Heart right ventricle (tissue), 16 donors: ENCODE results near the gene LIPG. TPM values are rescaled to one million over a fixed set of nuclear protein-coding genes. Genes with fewer than 3 reads are reported as not detected.

Source experiments
- ATAC-seq, 8 donors: fragments of 200-7000 bp; cut with Tn5 transposase; one replicate each; pipeline ENCODE4 v1.9.1; 2020; ENCODE audit warnings: mild to moderate bottlenecking in 8 of 8, moderate library complexity in 8 of 8, moderate number of reproducible peaks in 1 of 8
- DNase-seq, 2 donors: peaks; one replicate each; pipeline ENCODE4 v3.0.0-alpha.2; 2020
- H3K27ac ChIP-seq, 10 donors: fragments of 200-600 bp; sonication (generic) in 2 of 10; one replicate each; pipeline versions ENCODE4 v1.5.0 to v1.8.0; 2020 to 2022; ENCODE audit warnings: mild to moderate bottlenecking in 3 of 10
- H3K27me3 ChIP-seq, 7 donors: fragments of 200-600 bp; one replicate each; pipeline ENCODE4 v1.8.0; 2021 to 2022; ENCODE audit warnings: mild to moderate bottlenecking in 2 of 7
- H3K36me3 ChIP-seq, 9 donors: fragments of 200-600 bp; sonication (generic) in 1 of 9; one replicate each; pipeline versions ENCODE4 v1.5.0 to v1.8.0; 2020 to 2022; ENCODE audit warnings: mild to moderate bottlenecking in 2 of 9
- H3K4me1 ChIP-seq, 9 donors: fragments of 200-600 bp; sonication (generic) in 1 of 9; one replicate each; pipeline versions ENCODE4 v1.5.0 to v1.8.0; 2020 to 2022; ENCODE audit warnings: mild to moderate bottlenecking in 4 of 9
- H3K4me3 ChIP-seq, 10 donors: fragments of 200-600 bp; sonication (generic) in 2 of 10; one replicate each; pipeline versions ENCODE4 v1.5.0 to v1.8.0; 2020 to 2022; ENCODE audit warnings: mild to moderate bottlenecking in 7 of 10, moderate library complexity in 2 of 10
- H3K9me3 ChIP-seq, 11 donors: fragments of 200-600 bp in 10 of 11; sonication (generic) in 2 of 11; one replicate each; pipeline versions ENCODE4 v1.5.0 to v1.8.0; 2013 to 2022; ENCODE audit warnings: mild to moderate bottlenecking in 2 of 11, control low read depth in 1 of 11, moderate library complexity in 1 of 11
- WGBS, 2 donors: extraction: QIAGEN DNeasy Blood & Tissue Kit; methylation state at CpG; one replicate each; pipeline ENCODE4 v1.1.7; 2013; ENCODE audit warnings: inconsistent platforms in 1 of 2; 5-methylcytosine and 5-hydroxymethylcytosine counted together
- intact Hi-C, 10 donors: fragments of 100-400 bp; cut with DNase I; formaldehyde crosslinking; loops; one replicate each; pipeline versions ENCODE4 v1.11.1 to v1.14.2; 2022
- polyA plus RNA-seq, 2 donors: library from polyadenylated mRNA; stranded (reverse); fragments of 200-250 nt; gene quantifications; one replicate each; pipeline ENCODE4 v1.2.3, GENCODE V29; 2013
- total RNA-seq, 10 donors: library from RNA; stranded (reverse); fragmentation: NEBNext Ultra II Directional in 3 of 10; extraction: Animal tissue kit (Norgen Biotek cat#: 25700) in 3 of 10; gene quantifications; one replicate each; pipeline versions ENCODE4 v1.2.1 to v1.2.4, GENCODE V29; 2021 to 2023
- TF ChIP-seq, protein P1 (sequence below), 9 donors: fragments of 200-600 bp; sonication (generic) in 2 of 9; IDR thresholded peaks; one replicate each; pipeline versions ENCODE4 v1.5.0 to v1.8.0; 2021 to 2022; ENCODE audit warnings: antibody characterized with exemption in 9 of 9, mild to moderate bottlenecking in 5 of 9, moderate library complexity in 1 of 9
- donor health status: Arrhythmogenic right ventricular cardiomyopathy.
- donor health status: ischemic (EF 13 %, LVEDD 7.1; RV severe dilation, severe dysfunction).
- donor health status: healthy with polysubstance abuse.
- donor health status: DM: no; HTN: yes; CAD: no.
- donor health status: DM: no; HTN: no; CAD: no.
- donor health status: ischemic (EF 25% LVEDD 6.9; RV normal size, moderate dysfunction).
- donor health status: ischemic (EF 25% LVEDD 5.7; RV mildly dilated, moderate dysfunction).
- donor health status: healthy.
- donor health status: DM: yes; HTN: yes; CAD: no.
- donor health status: Ischemic cardiomyopathy.
- donor health status: ischemic (EF 35%, LVEDD 5.7; RV mildly dilated, moderate dysfunction).
- donor health status: nonischemic (EF 11% LVEDD 7.7; RV severe dilation, severe dysfunction).
- donor health status: DM: yes; HTN: yes; CAD: no.
- donor health status: PGD.
- donor health status: ischemic (EF 29% LVEDD 5.4; RV normal size, mild dysfunction).
- donor health status: nonischemic (EF 23%, LVEDD 6.1; RV moderate dilation, normal function).

Gene LIPG
- total and polyA plus RNA-seq, 12 donors, result 0.07 to 14.0 (median 0.42) TPM; not detected in 3

- peaks cover 0 to 8% (median 0%) of the 10 kb centered on the region in 7 donors for H3K27me3 ChIP-seq
- DNase-seq, result peak; percentile 24 to 40
- no peaks in the 10 kb centered on the region for H3K9me3 ChIP-seq
- 80 to 83% methylated on average over 5 of the region's 5 CpGs for WGBS, 2 donors
- intact Hi-C loops, result loop anchor here in 1 of 10 donors (5.0 kb wide), 1 partner anchor 79 kb away; no protein-coding TSS in a partner anchor
- ATAC-seq, result peak; percentile 56 to 81 (median 70)
- TF ChIP-seq, protein P1, sequence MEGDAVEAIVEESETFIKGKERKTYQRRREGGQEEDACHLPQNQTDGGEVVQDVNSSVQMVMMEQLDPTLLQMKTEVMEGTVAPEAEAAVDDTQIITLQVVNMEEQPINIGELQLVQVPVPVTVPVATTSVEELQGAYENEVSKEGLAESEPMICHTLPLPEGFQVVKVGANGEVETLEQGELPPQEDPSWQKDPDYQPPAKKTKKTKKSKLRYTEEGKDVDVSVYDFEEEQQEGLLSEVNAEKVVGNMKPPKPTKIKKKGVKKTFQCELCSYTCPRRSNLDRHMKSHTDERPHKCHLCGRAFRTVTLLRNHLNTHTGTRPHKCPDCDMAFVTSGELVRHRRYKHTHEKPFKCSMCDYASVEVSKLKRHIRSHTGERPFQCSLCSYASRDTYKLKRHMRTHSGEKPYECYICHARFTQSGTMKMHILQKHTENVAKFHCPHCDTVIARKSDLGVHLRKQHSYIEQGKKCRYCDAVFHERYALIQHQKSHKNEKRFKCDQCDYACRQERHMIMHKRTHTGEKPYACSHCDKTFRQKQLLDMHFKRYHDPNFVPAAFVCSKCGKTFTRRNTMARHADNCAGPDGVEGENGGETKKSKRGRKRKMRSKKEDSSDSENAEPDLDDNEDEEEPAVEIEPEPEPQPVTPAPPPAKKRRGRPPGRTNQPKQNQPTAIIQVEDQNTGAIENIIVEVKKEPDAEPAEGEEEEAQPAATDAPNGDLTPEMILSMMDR (IDR thresholded peaks at IDR 0.05), result no peak
- H3K36me3 ChIP-seq, result no peaks in the 10 kb centered on the region
- peak overlapping the region in 4 of 10 donors; percentile 4 to 62 (median 58) for H3K27ac ChIP-seq
- no peak overlapping the region for H3K4me3 ChIP-seq
- H3K4me1 ChIP-seq, result peaks cover 0 to 34% (median 15%) of the 10 kb centered on the region in 9 donors
These were observed 86.5 kb downstream of the LIPG start for GRCh38 chr18:49648326-49648725.

Other genes starting within 250 kb of the LIPG start
- 10 to 100 TPM; 45.2 to 66.7 (median 56.5) TPM for gene DYM, start 101.4 kb upstream of the LIPG start, total RNA-seq
- gene DYM, start 101.4 kb upstream of the LIPG start, polyA plus RNA-seq, result 10 to 100 TPM; 12.3 to 21.2 TPM
- 10 to 100 TPM; 25.1 to 56.3 (median 41.2) TPM for gene C18orf32, start 74.8 kb upstream of the LIPG start, total RNA-seq
- gene C18orf32, start 74.8 kb upstream of the LIPG start, polyA plus RNA-seq, result 10 to 100 TPM; 63.0 to 68.3 TPM
- 100 to 1,000 TPM; 567 to 923 (median 663) TPM for gene RPL17, start 69.6 kb upstream of the LIPG start, total RNA-seq
- gene RPL17, start 69.6 kb upstream of the LIPG start, polyA plus RNA-seq, result 1,000 to 10,000 TPM; 1,284 to 2,752 TPM